GM12874 (cell line): ENCODE results near the gene MAJIN.

ENCODE experiments used
- TF ChIP-seq, protein P1 (sequence below): IDR thresholded peaks from 2 replicates; pipeline ENCODE4 v1.5.1; 2011; ENCODE audit warnings: low read depth, mild to moderate bottlenecking, control low read depth, low read length, moderate library complexity; ENCODE audit not compliant: insufficient read depth

MAJIN gene

DNA sequence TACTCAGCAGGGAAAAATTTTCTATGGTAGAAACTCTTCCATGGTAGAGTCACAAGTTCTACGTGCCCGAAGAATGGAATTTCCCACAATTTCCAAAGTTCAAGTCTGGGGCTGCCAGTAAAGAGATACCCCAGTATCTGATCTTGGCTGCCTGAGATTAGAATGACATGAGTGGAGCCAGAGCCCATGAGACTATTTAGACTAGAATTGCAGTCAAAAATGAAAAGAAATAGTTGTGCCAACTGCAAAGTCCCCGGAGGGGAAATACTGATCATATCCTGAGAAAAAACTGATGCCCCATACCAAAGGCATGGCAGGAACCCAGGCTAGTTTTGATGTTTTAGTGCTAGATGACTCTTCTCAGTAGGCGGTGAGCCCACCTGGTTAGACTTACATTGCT is 11.2 kb downstream of the MAJIN start:
- TF ChIP-seq, protein P1, sequence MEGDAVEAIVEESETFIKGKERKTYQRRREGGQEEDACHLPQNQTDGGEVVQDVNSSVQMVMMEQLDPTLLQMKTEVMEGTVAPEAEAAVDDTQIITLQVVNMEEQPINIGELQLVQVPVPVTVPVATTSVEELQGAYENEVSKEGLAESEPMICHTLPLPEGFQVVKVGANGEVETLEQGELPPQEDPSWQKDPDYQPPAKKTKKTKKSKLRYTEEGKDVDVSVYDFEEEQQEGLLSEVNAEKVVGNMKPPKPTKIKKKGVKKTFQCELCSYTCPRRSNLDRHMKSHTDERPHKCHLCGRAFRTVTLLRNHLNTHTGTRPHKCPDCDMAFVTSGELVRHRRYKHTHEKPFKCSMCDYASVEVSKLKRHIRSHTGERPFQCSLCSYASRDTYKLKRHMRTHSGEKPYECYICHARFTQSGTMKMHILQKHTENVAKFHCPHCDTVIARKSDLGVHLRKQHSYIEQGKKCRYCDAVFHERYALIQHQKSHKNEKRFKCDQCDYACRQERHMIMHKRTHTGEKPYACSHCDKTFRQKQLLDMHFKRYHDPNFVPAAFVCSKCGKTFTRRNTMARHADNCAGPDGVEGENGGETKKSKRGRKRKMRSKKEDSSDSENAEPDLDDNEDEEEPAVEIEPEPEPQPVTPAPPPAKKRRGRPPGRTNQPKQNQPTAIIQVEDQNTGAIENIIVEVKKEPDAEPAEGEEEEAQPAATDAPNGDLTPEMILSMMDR, result no peak

GRCh38 chr11:64959498-64959897 is 12.4 kb downstream of the MAJIN start:
- TF ChIP-seq, protein P1, result no peak

- TF ChIP-seq, protein P1, result no peak
These were observed 17.7 kb downstream of the MAJIN start for GRCh38 chr11:64954201-64954600.

DNA sequence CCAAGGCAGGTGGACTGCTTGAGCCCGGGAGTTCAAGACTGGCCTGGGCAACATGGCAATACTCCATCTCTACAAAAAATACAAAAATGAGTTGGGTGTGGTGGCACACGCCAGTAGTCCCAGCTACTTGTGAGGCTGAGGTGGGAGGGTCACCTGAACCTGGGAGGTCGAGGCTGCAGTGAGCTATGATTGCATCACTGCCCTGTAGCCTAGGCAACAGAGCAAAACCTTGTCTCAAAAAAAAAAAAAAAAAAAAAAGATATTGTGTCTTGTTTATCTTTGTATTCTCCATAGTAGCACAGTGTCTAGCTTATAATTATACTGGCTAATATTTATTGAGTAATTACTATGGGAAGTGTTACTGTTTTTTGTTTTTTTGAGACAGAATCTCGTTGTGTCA is 20.4 kb downstream of the MAJIN start:
- TF ChIP-seq, protein P1, result no peak

- TF ChIP-seq, protein P1, result no peak
These were observed 24.6 kb downstream of the MAJIN start for GRCh38 chr11:64947208-64947814.

DNA sequence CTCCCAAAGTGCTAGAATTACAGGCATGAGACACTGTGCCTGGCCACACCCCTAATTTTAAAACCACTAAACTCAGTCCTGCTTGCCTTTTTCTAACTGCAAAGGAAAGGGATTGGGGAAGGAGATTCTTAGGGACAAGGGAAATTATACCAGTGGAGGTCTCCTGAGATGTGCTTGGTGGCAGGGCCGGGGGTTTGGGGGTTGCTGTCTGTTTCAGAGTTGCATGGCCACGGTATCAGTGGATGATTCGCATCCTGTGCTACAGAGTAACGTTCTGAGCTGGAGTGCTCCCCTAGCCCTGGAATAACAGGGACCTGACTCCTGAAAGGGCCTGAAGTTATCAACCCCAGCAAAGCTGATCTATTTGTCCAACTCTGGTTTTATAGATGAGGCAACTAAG is 35.4 kb downstream of the MAJIN start:
- TF ChIP-seq, protein P1, result no peak

DNA sequence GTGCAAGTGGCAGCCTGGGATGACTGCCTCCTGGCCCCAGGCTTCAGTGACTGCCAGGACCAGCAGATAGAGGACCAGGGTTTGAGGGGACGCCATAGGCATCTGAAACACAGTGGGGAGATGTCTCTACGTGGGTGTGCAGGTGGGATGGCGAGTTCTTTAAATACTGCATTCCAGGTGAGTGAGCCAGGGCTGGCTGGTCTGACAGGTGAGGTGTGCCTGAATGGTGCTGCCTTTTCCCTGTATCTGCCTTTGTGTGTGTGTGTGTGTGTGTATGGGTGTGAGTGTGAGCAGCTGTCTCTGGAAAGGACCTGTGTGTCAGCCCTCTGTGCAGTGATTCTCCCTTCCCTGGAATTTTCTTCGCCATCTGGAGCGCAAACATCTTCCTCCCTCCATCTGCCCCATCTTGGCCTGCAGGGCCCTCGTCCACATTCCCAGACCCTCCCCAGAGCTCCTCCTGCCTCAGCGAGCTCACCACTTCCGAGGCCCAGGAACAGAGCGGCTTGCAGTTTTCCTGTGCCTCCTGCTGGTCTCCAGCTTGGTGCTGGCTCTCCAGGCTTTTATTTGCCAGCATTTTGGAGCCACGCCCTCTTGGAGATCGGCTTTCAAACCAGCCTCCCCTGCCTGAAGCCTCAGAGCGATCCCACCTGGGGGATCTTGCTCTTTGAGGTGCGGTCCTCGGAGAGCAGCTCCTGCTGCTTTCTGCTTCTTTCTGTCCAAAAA is 36.4 kb downstream of the MAJIN start, which contains the start of gene GPHA2:
TSS of gene GPHA2 (minus strand) at position 535 of the 723 bp plus-strand sequence. CDS start at position 102, 433 bp downstream.
- TF ChIP-seq, protein P1, result no peak
